Measurements from ENCODE around the gene NLRP9.

Gene NLRP9

DNA sequence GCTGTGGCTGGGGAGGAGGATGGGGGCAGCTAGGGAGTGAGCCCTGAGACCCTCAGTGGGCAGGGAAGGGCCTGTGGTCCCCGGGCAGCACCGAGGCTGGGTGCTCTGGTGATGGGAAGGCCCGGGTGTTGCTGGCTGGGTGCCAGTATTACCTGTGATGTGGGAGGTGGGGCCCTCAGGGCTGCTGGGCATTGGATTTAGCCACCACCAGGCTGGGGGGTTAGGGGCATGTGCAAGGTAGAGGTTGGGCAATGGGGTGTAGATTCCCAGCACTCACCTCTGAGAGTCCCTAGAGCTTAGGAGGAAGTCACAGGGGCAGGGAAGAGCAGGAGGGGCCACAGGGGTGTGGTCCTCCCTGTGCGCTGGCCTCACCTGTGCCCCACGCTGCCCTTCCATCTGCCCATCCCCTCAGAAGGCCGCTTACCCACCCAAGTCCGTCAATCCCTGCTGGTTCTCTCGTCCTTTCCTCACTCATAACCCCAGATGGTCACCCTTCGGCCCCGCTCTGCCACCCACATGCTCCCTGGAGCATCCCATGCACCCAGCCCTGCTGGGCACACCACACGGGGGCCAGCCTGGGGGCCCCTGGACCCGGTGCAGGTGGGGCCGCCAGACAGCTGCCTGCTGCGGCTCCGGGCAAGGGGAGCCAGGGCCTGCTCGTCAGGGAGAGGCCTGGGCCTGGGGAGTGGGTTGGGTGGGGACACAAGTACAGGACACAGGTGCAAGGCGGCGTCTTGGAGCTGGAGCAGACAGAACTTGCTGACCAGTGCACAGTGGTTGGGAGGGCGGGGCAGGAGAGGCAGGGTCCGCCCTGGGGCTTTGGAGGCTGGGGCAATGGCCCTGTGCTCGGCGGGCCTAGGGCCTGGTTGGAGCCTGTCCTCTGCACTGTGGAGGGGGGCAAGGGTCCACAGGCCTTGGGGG, 50.7 kb downstream of the NLRP9 start:
- DNase-seq (ENCODE audit: low read depth) = no peak

DNA sequence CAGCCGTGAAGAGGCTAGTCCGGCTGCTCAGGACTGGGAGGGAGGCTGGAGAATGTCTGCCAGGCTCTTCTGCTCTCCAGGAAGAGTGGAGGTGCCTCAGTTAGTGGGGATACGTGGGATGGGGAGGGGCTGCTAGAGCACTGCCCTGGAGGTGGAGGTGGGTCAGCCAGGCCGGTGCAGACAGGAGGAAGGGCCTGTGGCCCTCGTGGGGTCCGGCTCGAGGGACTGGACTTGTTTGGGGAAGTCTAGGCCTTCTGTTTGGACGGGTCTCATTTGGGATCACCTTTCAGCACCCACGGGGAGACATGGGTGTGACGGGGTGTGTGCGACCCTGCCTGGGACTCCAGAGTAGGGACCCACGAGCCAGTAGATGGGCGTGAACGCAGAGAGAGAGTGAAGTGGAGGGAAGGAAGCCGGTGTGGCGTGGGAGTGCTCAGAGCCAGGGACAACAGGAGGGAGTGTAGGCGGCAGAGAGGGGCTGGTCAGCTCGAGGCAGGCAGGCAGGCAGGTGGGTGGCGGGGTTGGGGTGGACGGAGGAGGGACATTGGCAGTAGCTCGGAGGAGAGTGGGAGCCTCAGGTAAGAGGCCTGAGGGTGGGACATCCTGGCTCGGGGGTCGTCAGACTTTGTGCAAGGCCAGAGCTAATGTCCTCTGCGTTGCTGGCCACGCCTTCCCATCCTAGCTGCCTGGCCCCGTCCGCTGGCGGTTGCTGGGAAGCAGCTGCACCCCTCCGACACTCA, 51.7 kb downstream of the NLRP9 start:
- DNase-seq (ENCODE audit: low read depth) = no peak

DNA sequence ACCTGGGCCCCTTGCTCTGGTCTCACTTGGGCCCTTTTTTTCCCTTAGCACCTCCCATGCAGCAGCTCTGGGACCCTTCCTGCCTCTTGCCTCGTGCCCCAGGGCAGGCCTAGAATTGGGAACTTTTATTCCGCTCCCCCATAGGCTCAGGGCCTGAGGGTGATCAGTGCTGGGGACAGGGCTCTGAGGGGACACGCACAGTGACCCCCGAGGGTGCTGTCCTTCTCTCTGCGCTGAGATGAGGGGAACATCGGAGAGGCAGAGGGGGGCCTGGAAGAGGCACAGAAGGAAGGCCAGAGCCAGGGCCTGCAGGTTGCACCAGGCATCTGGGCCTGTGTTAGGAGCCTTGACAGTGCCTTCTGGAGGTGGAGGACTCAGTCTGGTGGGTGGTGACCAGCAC, 52.4 kb downstream of the NLRP9 start:
- DNase-seq (ENCODE audit: low read depth) = no peak

DNA sequence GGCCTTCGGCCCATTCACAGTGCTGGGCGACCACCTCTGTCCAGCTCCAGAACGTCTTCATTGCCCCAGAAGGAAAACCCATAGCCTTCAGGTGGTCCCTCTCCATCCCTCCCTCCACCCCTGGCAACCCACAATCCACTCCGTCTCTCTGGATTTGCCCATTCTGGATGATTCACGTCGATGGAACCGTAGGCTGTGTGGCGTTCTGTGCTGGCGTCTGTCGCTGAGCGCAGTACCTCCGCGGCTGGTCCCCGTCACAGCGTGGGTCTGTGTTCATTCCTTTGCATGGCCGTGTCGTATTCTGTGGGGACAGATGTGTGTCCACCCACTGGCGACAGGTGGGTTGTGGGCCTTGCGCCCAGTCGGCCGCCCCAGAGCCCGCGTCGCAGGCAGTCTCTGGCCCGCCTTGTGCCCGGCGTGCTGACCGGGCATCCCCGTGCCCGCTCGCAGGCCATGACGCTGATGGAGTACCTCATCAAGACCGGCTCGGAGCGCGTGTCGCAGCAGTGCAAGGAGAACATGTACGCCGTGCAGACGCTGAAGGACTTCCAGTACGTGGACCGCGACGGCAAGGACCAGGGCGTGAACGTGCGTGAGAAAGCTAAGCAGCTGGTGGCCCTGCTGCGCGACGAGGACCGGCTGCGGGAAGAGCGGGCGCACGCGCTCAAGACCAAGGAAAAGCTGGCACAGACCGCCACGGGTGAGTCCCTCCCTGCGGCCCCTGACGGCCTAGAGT, 53.1 kb downstream of the NLRP9 start:
- no peak for DNase-seq (ENCODE audit: low read depth)

DNA sequence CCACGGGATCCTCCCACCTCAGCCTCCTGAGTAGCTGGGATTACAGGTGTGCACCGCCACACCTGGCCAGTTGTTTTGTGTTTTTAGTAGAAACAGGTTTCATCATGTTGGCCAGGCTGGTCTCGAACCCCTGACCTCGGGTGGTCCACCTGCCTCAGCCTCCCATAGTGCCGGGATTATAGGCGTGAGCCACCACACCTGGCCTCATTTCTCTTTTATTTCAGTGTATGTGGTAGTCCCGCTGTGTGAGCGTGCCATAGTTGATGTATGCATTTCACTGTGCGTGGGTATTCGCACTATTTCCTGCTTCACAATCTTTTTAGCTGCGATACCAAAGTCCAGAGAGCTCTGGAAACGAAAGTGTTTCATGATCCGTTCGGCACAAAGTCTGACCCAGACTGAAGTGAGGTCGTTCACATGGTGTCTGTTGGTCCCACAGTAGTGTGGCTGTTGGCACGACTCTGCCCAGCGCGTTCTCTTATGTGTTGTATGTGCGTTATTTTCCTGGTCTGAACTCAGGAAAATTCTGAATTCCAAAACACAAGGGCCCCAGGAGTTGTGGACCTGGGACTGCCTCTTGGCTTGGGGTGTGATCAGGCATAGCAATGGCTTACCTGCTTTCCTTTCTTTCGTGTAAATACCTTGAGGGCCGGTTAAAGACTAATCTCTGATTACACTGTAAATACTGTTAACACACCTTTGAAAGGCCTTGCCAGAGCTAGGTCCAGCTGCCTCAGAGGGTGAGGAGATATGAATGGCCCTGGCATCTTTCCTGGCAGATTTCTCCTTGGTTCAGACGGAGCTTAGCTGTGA, 54.5 kb downstream of the NLRP9 start:
- DNase-seq (ENCODE audit: low read depth) = no peak

DNA sequence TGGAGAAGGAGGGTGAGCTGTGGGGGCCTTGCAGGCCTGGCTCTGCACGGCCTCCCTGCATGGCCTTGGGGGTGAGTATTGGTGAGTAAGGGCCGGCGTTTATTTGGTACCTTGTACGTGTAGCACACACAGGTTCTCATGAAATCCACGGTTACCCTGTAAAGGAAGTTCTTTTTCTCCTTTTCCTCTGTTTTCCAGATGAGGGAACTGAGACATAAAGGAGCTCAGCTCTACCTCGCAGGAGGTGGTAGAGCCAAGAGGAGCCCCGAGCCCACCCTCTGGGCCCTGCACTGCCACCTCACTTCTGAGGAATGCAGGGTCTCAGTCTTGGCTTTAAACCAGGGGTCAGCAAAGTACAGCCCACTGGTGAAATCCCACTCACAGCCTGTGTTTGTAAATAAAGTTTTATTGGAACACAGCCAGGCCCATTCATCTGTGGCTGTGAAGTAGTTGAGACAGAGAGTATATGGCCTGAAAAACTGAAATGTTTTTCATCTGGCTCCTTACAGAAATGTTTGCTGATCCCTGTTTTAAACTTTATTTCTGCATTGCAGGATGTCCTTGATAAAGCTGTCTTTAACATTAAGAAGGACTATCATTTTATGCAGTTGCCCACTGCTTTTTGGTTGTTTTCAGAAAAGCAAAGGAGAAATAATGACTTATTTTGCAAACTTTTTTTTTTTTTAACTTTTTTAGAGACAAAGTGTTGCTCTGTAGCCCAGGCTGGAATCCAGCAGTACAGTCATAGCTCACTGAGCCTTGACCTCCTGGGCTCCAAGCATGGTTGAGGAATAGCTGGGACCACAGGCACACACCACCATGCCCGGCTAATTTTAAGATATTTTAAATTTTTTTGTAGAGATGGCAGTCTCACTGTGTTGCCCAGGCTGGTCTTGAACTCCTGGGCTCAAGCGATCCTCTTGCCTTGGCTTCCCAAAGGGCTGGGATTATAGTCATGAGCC, 56.8 kb downstream of the NLRP9 start:
- DNase-seq (ENCODE audit: low read depth) = no peak

DNA sequence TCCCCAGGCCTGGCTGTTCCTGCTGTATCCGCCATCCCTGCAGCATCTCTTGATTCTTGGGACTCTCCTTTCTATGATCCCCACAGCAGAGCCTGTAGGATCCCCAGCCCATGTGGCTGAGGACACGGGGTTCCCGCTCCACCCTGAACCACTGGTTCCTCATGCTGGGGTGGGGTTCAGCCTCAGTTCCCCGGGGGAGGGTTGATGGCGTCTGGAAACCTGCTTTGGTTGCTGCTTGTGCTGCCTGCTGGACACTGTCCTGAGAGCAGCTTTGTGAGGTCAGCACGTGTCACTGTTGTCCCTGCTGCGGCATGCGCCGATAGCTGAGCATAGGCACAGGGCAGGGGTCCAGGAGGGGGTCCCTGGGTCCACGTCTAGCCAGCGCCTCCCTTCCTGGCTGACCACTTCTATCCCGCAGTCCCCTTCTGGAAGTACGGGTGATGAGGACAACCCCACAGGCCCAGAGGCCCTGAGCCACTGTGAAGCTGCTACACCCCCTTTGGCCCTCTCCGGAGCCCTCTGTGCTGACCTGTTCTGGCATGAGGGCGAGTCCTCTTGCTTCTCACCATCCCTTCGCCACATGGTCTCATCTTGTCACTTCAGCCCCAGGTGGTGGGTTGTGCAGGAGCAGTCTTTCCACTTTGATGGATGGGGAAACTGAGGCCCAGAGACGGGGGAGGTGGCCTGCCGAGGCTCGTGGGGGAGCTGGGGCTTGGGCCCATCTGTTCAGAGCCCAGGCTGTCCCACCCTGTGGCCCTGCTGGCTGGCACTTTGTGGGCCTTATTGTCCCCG, 57.7 kb downstream of the NLRP9 start:
- no peak for DNase-seq (ENCODE audit: low read depth)

DNA sequence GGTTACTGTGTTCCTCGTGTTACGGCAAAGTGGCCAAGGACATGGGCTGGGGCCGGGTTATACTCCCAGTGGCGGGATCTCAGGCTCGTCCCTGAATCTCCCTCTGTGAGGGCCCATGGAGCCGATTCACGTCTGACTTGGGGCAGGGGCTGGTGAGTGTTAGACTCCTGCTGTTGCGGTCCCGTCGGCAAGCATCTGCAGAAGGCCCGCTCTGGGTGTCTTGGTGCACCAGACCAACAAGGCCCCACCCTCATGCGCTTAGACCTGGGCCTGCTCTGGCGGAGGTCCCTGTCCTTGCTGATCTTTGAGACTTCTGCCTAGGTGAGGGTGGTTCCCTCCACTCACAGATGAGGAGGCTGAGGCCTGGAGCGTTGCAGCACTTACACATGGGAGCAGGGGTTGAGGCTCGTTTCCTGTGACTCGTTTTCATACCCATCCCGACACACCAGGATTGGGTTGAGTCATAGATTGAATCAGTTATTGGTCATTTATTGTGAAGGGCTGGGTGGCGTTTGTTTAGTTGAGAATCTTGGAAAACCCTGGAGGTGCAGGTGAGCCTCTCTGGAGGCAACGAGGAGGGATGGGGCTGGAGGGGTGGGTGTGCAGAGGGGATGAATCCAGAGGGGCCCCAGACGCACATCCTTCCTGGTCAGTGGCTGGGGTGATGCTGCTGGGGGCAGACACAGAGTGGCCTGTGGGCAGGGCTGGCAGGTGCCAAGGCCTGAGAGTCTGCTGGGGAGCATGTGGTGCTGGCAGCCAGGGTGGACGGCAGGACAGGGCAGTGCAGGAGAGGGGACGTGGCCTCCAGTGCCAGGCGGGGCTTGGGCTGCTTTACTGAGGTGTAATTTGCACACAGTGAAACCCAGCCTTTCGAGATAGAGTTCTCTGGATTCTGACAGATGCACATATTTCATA, 58.6 kb downstream of the NLRP9 start:
- DNase-seq (ENCODE audit: low read depth) = no peak

DNA sequence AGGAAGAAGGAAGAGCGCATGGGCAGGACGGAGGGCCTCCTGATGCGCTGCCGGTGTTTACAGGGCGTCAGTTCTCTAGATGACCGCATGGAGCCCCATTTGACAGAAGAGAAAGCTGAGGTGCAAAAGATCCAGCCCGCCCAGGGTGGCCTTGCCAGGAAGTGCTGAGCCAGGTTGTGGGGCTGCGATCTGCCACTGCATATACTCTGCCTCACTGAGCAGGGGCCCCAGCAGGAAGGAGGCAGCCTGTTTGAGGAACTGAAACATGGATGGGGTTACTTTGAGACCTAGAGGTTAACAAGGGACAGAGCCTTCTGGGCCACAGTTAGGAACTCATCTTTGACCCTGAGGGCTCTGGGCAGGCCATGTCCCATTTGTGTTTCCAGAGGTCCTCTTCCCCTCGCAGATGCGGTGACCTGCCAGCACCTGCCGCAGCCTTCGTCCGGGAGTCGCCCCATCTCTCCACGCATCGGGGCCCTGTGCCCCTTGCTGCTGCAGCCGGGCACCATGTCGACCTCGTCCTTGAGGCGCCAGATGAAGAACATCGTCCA, 60.0 kb downstream of the NLRP9 start:
- no peak for DNase-seq (ENCODE audit: low read depth)

DNA sequence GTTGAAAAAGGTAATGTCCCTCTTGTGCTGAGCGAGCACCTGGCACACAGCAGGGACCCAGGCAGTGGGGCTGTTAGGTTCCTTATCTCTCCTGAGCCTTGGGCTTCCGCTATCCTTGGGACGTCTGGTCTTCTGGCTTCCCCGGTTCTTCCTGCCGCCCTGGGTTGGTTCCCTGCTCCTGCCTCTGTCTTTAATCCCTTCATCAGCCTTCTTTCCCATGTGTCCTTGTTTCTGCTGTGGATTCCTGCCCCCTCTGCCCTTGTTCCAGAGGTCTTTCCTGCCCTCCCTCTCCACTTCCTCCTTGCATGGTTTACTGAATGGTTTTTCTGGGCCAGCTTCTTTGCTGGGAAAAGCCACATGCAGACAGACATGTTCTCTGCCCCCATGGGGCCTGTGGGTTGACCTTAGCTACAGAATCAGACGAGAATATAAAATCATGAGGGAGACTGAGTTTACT, 60.6 kb downstream of the NLRP9 start:
- DNase-seq (ENCODE audit: low read depth) = no peak

DNA sequence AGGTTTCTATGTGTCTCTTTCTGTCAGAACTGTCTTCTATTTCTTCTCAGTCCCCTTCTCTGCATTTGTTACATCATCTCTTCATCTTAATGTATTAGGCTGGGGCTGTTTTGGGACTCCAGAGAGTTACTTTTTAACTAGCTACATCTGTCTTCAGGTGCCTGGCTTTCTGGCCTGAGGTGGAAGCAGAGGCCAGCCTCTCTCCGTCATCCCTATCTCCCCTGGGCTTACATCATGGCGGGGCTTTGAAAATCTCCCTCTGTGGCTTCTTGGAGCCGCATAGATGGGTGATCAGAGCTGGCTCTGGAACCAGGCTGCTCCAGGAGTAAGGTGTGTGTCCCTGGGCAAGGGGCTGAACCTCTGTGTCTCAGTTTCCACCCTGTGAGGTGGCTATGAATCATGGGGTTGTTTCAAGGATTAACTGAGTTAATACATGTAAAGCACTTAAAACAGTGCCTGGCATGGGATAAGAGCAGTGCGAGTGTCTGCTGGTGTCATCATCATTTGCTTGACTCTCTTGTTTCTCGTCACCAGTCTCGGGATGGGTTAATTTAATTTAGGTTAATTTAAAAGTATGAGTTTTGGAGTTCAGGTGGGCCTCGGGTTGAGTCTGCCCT, 61.2 kb downstream of the NLRP9 start:
- DNase-seq (ENCODE audit: low read depth) = no peak

DNA sequence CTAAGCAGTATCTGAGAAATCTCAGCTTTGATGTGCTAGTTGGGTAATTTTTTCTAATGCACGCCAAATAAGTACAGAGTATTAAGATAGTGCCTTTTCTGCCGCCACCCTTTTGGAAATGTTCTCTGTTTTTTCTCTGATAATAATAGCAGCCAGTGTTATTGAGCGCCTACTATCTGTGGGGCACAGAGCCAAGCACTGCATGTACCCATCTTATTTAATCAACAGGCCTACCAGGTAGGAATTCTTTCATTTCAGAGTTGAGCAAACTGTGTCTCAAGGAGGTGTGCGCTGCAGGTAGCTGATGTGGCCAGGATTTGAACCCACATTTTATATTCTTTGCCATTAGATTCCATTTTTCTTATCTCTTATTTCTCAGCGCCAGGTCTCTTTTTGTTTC, 61.8 kb downstream of the NLRP9 start:
- DNase-seq (ENCODE audit: low read depth) = no peak

DNA sequence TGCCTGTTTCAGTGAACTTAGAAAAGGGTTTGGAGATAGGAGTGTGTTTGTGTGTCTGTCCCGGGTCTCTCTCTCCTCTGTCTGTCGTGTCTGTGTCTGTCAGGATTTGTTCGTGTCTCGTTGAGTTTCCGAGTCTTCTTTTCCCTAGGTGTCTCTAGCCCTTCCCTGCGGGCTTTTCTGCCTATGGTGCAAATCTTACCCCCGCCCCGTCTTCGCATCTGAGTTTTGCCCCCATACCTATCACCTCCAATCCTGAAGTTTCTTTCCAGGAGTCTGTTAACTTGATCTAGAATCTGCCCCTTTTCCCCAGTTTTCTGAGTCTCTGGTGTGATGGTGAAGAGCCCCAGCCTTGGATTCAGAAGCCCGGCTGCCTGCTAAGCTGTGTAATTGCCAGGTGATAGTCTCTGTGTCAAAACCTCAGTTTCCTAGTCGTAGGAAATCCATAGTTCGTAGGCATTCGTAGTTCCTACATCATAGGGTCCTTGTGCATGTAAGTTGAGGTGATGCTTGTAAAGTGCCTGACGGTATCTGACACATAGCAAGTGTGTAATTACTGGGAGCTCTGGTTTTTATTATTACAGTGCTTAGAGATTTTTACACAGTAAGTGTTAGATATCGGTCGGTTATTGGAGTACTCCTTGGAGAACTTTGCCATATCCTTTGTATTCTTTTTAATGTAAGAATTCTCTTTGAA, 62.4 kb downstream of the NLRP9 start:
- DNase-seq (ENCODE audit: low read depth) = no peak

DNA sequence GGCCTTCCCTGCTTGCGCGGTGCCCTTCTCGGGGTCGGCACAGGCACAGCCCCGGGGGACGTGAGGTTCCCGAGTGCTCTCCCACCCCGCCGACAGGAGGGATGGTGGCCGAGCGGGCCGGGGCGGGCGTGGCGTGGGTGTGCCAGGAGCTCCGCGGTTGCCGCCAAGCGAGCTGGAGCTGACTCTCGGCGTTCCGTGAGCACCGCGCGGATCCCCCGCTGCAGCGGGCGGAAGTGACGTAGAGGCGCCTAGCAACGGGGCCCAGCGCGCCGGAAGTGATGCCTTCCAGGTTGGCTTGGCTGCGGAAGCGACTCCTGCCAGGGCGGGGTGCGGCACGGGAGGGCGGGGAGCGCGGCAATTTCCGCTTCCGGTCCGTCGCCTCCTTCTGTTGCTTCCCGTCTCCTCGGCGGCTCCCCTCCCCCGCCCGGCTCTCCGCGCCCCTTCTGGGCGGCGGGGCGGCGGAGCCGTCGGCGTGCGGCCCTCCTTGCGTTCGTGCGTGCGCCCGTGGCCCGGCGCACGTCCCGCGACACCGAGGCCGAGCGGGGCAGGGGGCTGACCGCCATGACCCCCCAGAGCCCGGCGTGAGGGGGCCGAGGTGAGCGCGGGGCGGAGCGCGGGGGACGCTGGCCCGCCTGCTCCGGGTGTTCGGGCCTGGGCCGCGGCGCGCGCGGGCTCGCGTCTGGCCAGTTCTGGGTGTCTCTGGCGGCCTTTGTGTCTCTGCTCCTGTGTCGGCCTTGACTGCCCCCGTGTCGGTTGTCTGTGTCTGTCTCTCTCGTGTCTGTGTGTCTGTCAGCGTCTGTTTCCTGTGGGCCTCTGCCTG, 63.2 kb downstream of the NLRP9 start, which contains the start of gene EPN1:
TSS of gene EPN1 (plus strand) at position 386 of the 820 bp plus-strand sequence. CDS start 3,402 bp downstream, outside the sequence.
- peak; percentile 97 for DNase-seq (ENCODE audit: low read depth)

DNA sequence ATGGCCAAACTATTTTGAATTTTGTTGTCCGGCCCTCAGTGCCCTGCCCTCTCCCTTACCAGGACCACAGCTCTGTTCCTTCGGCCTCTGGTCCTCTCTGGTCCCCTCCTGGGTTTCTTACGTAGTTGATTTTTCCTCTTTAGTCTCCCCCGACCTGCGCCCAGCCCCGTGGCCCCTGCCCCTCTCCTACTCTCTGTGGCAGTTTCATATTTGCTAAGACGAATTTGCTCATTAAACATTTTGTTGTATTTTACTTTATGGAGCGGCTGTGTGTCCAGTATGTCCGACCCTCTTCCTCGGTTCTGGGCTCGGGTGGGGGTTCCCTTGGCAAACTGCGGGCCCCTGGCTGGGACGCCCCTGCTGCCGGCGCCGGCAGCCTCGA, 63.8 kb downstream of the NLRP9 start:
- DNase-seq (ENCODE audit: low read depth) = no peak

DNA sequence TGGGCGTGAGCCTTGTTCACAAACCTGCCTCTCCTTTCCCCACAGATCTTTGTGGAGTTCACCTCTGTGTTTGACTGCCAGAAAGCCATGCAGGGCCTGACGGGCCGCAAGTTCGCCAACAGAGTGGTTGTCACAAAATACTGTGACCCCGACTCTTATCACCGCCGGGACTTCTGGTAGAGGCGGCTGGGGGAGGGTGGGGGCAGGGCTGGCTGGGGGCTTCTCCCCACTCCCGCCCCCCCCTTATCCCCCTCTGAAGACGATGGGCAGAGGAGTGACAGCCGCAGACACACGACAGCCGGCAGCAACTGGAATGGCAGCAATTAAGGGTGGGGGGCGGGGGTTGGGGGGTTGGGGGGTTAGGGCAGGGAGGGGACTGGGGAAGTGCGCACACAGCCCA, 64.3 kb downstream of the NLRP9 start:
- DNase-seq (ENCODE audit: low read depth) = no peak

All from stimulated activated CD8-positive, alpha-beta memory T cell treated with anti-CD3 and anti-CD28 coated beads, Interleukin-12 subunit alpha, Interleukin-12 subunit beta, amount 100 ng/mL, for 1 hour (primary cell).